D721Med (cell line): ENCODE results near the gene ASPRV1.

Experiments
- DNase-seq: peaks from one replicate; pipeline ENCODE4 v3.0.0; 2011; ENCODE audit warnings: low spot score; ENCODE audit not compliant: insufficient read length
- FAIRE-seq: peaks from 2 replicates; lab custom pipeline; 2011; peaks lifted over from hg19 to GRCh38; lab: Jason Lieb, UNC
- CTCF ChIP-seq: IDR thresholded peaks from 2 replicates; pipeline ENCODE4 v1.5.1; 2012; ENCODE audit warnings: mild to moderate bottlenecking, control low read depth; ENCODE audit not compliant: insufficient read depth; ENCODE audit errors: missing control alignments

ASPRV1 gene

GRCh38 chr2:69994166-69994565 is 32.7 kb upstream of the ASPRV1 start:
- TF ChIP-seq CTCF: no peak
- no peak for DNase-seq
- FAIRE-seq: no peak

GRCh38 chr2:69993708-69994107 is 32.3 kb upstream of the ASPRV1 start:
- no peak for FAIRE-seq
- DNase-seq: no peak
- TF ChIP-seq CTCF: no peak

- FAIRE-seq: no peak
- TF ChIP-seq CTCF: no peak
- DNase-seq: no peak
Measured at GRCh38 chr2:69993048-69993565, 31.7 kb upstream of the ASPRV1 start.

GRCh38 chr2:69992310-69993047 is 31.0 kb upstream of the ASPRV1 start:
- no peak for TF ChIP-seq CTCF
- no peak for DNase-seq
- no peak for FAIRE-seq

GRCh38 chr2:69989441-69990105 is 28.1 kb upstream of the ASPRV1 start:
- DNase-seq: no peak
- TF ChIP-seq CTCF: no peak
- no peak for FAIRE-seq

- DNase-seq (no peak), FAIRE-seq (no peak)
- TF ChIP-seq CTCF: no peak
Measured at GRCh38 chr2:69989009-69989408, 27.6 kb upstream of the ASPRV1 start.

GRCh38 chr2:69988086-69988635 is 26.7 kb upstream of the ASPRV1 start:
- no peak for DNase-seq
- FAIRE-seq: no peak
- no peak for TF ChIP-seq CTCF
